DOHH2 (cell line): Measurements from ENCODE around the gene APH1B.

ENCODE experiments used
- H3F3A ChIP-seq: fragments of 200-600 bp; sonication (generic), shearing (Covaris generic); 2 replicates; pipeline ENCODE4 v1.6.0; 2016; ENCODE audit warnings: antibody characterized with exemption, mild to moderate bottlenecking; ENCODE audit not compliant: control insufficient read depth, insufficient read depth
- H3K27ac ChIP-seq: fragments of 200-600 bp; sonication (generic); 2 replicates; pipeline ENCODE4 v1.5.1; 2014; ENCODE audit warnings: low read depth, mild to moderate bottlenecking, low read length, moderate library complexity
- H3K27me3 ChIP-seq: fragments of 200-600 bp; sonication (generic); 2 replicates; pipeline ENCODE4 v1.6.1; 2014; ENCODE audit warnings: mild to moderate bottlenecking, low read length, mixed read lengths; ENCODE audit not compliant: control insufficient read depth
- H3K36me3 ChIP-seq: fragments of 200-600 bp; sonication (generic); 2 replicates; pipeline ENCODE4 v1.6.1; 2014; ENCODE audit warnings: mild to moderate bottlenecking, low read length, moderate library complexity, mixed read lengths; ENCODE audit not compliant: control insufficient read depth
- H3K4me1 ChIP-seq: fragments of 200-600 bp; sonication (generic); 2 replicates; pipeline ENCODE4 v1.6.1; 2014; ENCODE audit warnings: mild to moderate bottlenecking, low read length, mixed read lengths; ENCODE audit not compliant: control insufficient read depth
- H3K4me2 ChIP-seq: fragments of 200-600 bp; sonication (generic); 2 replicates; pipeline ENCODE4 v1.6.0; 2014; ENCODE audit warnings: mild to moderate bottlenecking, low read length, moderate library complexity
- H3K4me3 ChIP-seq: fragments of 200-600 bp; sonication (generic); 2 replicates; pipeline ENCODE4 v1.5.1; 2014; ENCODE audit warnings: mild to moderate bottlenecking, low read length, mixed read lengths
- H3K79me2 ChIP-seq: fragments of 200-600 bp; sonication (generic); 2 replicates; pipeline ENCODE4 v1.6.1; 2014; ENCODE audit warnings: mild to moderate bottlenecking, low read length, mixed read lengths; ENCODE audit not compliant: control insufficient read depth
- H3K9me2 ChIP-seq: fragments of 200-600 bp; sonication (generic); replicated peaks from 2 replicates; pipeline ENCODE4 v1.6.1; 2014; ENCODE audit warnings: mild to moderate bottlenecking, low read length, mixed read lengths; ENCODE audit not compliant: control insufficient read depth
- H3K9me3 ChIP-seq: fragments of 200-600 bp; sonication (generic); 2 replicates; pipeline ENCODE4 v1.6.1; 2014; ENCODE audit warnings: antibody characterized with exemption, low read length, mixed read lengths; ENCODE audit not compliant: control insufficient read depth, insufficient read depth
- H4K20me1 ChIP-seq: fragments of 200-600 bp; sonication (generic); 2 replicates; pipeline ENCODE4 v1.6.0; 2014; ENCODE audit warnings: low read depth, mild to moderate bottlenecking, antibody characterized with exemption, low read length, moderate library complexity; ENCODE audit not compliant: control insufficient read depth, insufficient read depth
- CTCF ChIP-seq: fragments of 200-600 bp; sonication (generic); IDR thresholded peaks from one replicate; pipeline ENCODE4 v1.5.1; 2014; ENCODE audit warnings: antibody characterized with exemption, mild to moderate bottlenecking, low read depth, low read length; ENCODE audit not compliant: poor library complexity, severe bottlenecking
- EZH2phosphoT487 ChIP-seq: fragments of 200-600 bp; sonication (generic); IDR thresholded peaks from 2 replicates; pipeline ENCODE4 v1.6.1; 2017; ENCODE audit warnings: borderline replicate concordance, mild to moderate bottlenecking, antibody characterized with exemption, low read length, moderate library complexity, mixed read lengths

APH1B gene

GRCh38 chr15:63353261-63353660 is 75.9 kb downstream of the APH1B start:
- Histone ChIP-seq H3K4me3 (no peak overlapping the region), H4K20me1 (no peaks in the 10 kb centered on the region), H3K36me3 (no peaks in the 10 kb centered on the region), H3K4me2 (no peak overlapping the region), H3K9me3 (no peaks in the 10 kb centered on the region), H3K9me2 (no peaks in the 10 kb centered on the region), H3F3A (no peaks in the 10 kb centered on the region), H3K79me2 (no peaks in the 10 kb centered on the region), H3K27me3 (peaks cover 3% of the 10 kb centered on the region; the same call in 1 of the 2 replicates), H3K27ac (no peak overlapping the region), H3K4me1 (no peaks in the 10 kb centered on the region; the same call in 1 of the 2 replicates)
- TF ChIP-seq CTCF (no peak), EZH2phosphoT487 (no peak)

DNA sequence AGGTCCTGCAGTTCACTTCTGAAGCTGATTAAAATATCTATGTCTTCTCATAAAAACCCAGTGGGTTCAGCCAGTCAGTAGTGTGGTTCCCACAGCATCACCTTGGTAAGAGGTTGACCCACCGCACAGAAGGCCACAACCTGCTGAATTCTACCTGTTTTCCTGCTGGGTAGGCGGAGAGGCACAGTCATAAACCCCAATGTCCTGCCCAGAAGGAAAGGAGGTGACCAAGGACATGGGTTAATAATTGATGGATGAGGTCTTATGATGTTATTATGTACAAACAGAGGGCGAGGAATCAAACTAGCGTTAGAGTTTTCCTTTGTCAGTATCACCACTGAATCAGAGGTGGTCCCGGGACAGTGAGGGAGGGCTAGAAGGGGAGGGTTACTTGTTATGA is 76.5 kb downstream of the APH1B start:
- Histone ChIP-seq H3K4me3 (no peak overlapping the region), H4K20me1 (no peaks in the 10 kb centered on the region), H3F3A (no peaks in the 10 kb centered on the region), H3K9me3 (no peaks in the 10 kb centered on the region), H3K27me3 (peaks cover 3% of the 10 kb centered on the region; the same call in 1 of the 2 replicates), H3K36me3 (no peaks in the 10 kb centered on the region), H3K4me2 (no peak overlapping the region), H3K4me1 (no peaks in the 10 kb centered on the region), H3K79me2 (no peaks in the 10 kb centered on the region), H3K9me2 (no peaks in the 10 kb centered on the region), H3K27ac (no peak overlapping the region)
- TF ChIP-seq EZH2phosphoT487: no peak
- TF ChIP-seq CTCF: no peak

GRCh38 chr15:63354821-63355650 is 77.6 kb downstream of the APH1B start:
- H4K20me1 ChIP-seq: no peaks in the 10 kb centered on the region
- no peaks in the 10 kb centered on the region for H3F3A ChIP-seq
- no peak overlapping the region for H3K27ac ChIP-seq
- no peak overlapping the region for H3K4me3 ChIP-seq
- TF ChIP-seq EZH2phosphoT487 (no peak), CTCF (no peak)
- H3K36me3 ChIP-seq: no peaks in the 10 kb centered on the region
- H3K9me2 ChIP-seq: no peaks in the 10 kb centered on the region
- no peaks in the 10 kb centered on the region for H3K9me3 ChIP-seq
- H3K4me2 ChIP-seq: no peak overlapping the region
- H3K27me3 ChIP-seq: peaks cover 10% of the 10 kb centered on the region; the same call in 1 of the 2 replicates
- no peaks in the 10 kb centered on the region for H3K4me1 ChIP-seq
- H3K79me2 ChIP-seq: no peaks in the 10 kb centered on the region
